AG10803 (cell line): ENCODE measurements around the gene TNFAIP6.
"Not testable (repeated sequence)": the region's sequence is repeated elsewhere in the genome, so short reads cannot be mapped to it uniquely, and the experiment has no call there.

Experiments
- DNase-seq: peaks from one replicate; pipeline ENCODE4 v3.0.0; 2010; ENCODE audit warnings: low read depth
- H3K4me3 ChIP-seq: 2 replicates; pipeline ENCODE4 v1.5.1; 2011; ENCODE audit warnings: mild to moderate bottlenecking, low read length, control low read depth
- TF ChIP-seq, protein P1 (sequence below): conservative IDR thresholded peaks from 2 replicates; pipeline ENCODE4 v1.5.1; 2011; ENCODE audit warnings: mild to moderate bottlenecking, low read length, control low read depth, inconsistent platforms

Gene TNFAIP6

DNA sequence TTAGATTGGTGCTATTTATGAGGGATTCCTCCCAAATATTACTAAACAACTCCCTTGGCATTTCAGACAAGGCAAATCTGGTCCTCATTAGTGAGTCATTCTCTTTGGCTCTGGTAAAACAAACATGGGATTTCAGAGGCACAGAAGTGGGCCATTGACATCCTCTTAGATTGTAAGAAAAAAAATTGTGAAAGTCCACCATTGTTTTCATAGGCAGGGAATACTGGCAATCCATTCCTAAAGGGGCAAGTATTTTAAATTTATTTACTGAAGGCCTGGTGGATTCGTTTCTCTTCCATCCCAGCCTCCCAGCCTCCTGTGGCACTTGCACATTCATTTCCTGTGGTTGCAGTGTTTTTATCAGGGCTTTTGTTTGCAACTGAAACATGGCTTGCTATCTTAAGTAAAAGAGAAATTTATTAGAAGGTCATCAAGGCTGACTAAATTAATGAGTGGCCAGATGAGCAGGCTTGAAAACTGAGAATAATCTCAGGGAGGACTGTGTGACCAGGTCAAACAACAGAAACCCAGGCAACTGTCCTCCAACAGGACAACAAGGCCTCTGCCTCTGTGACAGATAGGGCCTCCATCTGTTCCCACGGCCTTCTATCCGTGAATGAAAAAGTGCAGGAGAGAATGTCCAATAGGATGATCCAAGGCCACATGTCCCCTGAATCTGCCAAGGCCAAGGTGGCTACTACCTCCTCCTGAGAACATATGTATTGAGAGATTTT, 23.1 kb upstream of the TNFAIP6 start:
- H3K4me3 ChIP-seq: no peak overlapping the region
- TF ChIP-seq, protein P1, sequence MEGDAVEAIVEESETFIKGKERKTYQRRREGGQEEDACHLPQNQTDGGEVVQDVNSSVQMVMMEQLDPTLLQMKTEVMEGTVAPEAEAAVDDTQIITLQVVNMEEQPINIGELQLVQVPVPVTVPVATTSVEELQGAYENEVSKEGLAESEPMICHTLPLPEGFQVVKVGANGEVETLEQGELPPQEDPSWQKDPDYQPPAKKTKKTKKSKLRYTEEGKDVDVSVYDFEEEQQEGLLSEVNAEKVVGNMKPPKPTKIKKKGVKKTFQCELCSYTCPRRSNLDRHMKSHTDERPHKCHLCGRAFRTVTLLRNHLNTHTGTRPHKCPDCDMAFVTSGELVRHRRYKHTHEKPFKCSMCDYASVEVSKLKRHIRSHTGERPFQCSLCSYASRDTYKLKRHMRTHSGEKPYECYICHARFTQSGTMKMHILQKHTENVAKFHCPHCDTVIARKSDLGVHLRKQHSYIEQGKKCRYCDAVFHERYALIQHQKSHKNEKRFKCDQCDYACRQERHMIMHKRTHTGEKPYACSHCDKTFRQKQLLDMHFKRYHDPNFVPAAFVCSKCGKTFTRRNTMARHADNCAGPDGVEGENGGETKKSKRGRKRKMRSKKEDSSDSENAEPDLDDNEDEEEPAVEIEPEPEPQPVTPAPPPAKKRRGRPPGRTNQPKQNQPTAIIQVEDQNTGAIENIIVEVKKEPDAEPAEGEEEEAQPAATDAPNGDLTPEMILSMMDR: no peak
- peak; percentile 96 for DNase-seq

DNA sequence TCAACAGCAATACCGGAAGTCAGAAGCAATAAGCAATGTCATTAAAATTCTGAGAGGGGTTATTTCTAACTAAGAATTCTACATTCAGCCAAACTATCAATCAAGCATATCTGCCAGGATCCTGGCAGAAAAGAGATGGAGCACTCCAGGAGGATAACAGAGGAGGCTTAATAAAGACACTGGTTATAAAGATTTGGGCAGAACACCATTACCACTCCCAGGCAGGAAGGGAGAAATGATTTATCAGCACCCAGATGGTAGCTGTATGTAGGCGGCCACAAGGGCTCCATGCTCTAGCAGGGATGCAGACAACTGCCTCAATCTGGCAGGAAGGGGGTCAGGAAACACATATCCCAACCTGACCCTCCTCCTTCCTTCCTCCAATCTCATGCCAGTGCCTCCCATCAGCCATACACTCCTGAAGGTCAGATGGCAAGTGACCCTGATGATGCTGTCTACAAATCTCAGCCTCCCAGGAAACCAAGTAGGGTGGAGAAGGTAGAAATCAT, 20.5 kb upstream of the TNFAIP6 start:
- H3K4me3 ChIP-seq: no peak overlapping the region
- no peak for DNase-seq
- TF ChIP-seq, protein P1: no peak

DNA sequence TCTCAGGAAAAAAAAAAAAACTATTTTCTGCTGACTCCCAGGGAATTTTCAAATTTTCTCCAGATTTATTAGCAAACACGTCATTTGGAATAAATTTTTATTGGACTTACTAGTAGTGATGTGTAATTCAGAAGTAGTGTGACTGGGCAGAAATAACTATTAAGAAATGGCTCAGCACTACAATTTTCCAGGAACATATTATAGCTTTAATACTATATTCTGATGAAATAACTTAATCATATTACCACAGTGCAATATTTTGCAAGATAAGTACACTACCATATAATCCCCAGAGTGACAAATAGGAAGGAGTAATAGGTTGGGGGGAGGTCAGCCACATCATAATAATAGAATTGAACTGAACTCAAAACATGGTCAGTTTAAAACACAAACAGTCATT, 19.7 kb upstream of the TNFAIP6 start:
- TF ChIP-seq, protein P1: no peak
- DNase-seq: peak; percentile 70
- no peak overlapping the region for H3K4me3 ChIP-seq

DNA sequence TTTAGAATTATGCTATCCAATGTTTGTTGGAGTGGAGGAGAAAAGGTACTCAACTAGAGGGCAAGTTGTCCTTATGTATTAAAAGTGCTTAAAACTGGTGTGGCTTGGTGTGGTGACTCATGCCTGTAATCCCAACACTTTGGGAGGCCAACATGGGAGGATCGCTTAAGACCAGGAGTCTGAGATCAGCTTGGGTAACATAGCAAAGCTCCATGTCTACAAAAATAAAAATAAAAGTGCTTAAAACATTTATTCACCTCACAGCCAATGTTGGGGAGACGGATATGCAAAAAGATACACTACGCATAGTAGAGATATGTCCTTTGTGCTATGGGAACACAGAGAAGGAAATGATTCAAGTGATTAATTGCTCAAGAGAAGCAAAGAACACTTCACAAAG, 19.3 kb upstream of the TNFAIP6 start:
- DNase-seq: no peak
- TF ChIP-seq, protein P1: no peak
- H3K4me3 ChIP-seq: no peak overlapping the region

DNA sequence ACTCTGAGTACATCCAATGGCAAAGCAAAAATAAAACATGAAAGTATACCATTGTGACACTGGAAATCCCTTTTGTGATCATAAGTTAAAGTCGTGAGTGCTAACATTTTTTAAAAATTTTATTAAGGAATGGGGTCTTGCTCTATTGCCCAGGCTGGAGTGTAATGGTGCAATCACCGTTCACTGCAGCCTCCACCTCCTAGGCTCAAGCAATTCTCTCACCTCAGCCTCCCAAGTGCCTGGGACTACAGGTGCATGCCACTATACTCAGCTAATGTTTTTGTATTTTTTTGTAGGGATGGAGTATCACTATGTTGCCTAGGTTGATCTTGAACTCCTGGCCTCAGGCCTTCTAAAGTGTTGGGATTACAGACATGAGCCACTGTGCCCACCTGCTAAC, 14.3 kb upstream of the TNFAIP6 start:
- DNase-seq: no peak
- TF ChIP-seq, protein P1: no peak
- no peak overlapping the region for H3K4me3 ChIP-seq

DNA sequence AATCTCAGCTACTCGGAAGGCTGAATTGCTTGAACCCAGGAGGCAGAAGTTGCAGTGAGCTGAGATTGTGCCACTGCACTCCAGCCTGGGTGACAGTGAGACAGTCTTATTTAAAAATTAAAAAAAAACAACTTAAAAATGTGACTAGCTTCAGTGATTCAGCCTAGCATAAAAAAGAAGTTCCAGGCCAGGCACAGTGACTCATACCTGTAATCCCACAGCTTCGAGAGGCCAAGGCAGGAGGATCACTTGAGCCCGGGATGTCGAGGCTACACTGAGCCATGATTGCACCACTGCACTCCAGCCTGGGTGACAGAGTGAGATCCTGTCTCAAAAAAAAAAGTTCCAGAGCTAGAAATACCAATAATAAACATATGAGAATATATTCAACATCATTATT, 13.2 kb upstream of the TNFAIP6 start:
- DNase-seq, H3K4me3 ChIP-seq: not testable (repeated sequence)

DNA sequence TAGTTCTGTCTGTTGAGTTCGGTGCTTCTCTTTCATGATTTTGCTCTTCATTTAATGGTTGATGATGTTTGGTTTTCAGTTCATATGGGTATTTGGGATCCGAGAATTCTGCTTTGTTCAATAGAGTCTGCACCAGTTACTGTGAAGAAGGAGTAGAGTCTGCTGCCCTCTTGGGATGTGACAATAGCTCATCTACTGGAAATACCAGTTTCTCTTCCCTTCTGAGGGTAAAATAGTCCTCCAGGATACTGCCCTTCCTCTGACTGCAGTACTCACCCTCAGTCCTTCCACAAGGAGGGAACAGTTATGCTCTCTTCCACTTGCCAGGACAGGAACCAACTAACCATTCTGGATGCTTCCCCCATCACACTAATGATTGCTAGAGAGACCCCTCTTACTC, 12.5 kb upstream of the TNFAIP6 start:
- no peak overlapping the region for H3K4me3 ChIP-seq
- DNase-seq: no peak
- TF ChIP-seq, protein P1: no peak

DNA sequence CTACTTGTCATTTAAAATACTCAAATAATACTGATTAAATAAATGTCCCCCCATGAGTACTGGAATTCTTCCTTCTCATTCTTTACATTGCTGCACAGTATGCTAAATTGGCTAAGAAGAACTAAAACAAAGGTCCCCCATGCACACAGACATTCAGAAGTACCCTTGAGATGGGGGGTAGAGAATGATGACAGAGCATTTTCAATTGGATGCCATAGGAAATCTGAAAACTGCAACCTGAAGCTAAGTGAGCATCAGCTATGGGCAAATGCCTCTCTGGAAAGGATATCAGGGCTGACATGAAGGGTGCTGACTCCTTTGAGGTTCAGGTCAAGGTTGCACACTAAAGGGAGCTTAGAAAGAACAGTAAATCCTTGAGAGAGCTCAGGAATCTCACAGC, 10.1 kb upstream of the TNFAIP6 start:
- TF ChIP-seq, protein P1: no peak
- H3K4me3 ChIP-seq: no peak overlapping the region
- no peak for DNase-seq
